HG03565 (cell line): ENCODE data around the gene NAGPA.
"Not testable (repeated sequence)": the region's sequence is repeated elsewhere in the genome, so short reads cannot be mapped to it uniquely, and the experiment has no call there.

ENCODE experiments used
- ATAC-seq: cut with Tn5 transposase; IDR thresholded peaks from one replicate; pipeline ENCODE4 v1.9.1; 2021; ENCODE audit warnings: mild to moderate bottlenecking, moderate library complexity; ENCODE audit not compliant: unreplicated experiment

The NAGPA gene, protein sequence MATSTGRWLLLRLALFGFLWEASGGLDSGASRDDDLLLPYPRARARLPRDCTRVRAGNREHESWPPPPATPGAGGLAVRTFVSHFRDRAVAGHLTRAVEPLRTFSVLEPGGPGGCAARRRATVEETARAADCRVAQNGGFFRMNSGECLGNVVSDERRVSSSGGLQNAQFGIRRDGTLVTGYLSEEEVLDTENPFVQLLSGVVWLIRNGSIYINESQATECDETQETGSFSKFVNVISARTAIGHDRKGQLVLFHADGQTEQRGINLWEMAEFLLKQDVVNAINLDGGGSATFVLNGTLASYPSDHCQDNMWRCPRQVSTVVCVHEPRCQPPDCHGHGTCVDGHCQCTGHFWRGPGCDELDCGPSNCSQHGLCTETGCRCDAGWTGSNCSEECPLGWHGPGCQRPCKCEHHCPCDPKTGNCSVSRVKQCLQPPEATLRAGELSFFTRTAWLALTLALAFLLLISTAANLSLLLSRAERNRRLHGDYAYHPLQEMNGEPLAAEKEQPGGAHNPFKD

DNA sequence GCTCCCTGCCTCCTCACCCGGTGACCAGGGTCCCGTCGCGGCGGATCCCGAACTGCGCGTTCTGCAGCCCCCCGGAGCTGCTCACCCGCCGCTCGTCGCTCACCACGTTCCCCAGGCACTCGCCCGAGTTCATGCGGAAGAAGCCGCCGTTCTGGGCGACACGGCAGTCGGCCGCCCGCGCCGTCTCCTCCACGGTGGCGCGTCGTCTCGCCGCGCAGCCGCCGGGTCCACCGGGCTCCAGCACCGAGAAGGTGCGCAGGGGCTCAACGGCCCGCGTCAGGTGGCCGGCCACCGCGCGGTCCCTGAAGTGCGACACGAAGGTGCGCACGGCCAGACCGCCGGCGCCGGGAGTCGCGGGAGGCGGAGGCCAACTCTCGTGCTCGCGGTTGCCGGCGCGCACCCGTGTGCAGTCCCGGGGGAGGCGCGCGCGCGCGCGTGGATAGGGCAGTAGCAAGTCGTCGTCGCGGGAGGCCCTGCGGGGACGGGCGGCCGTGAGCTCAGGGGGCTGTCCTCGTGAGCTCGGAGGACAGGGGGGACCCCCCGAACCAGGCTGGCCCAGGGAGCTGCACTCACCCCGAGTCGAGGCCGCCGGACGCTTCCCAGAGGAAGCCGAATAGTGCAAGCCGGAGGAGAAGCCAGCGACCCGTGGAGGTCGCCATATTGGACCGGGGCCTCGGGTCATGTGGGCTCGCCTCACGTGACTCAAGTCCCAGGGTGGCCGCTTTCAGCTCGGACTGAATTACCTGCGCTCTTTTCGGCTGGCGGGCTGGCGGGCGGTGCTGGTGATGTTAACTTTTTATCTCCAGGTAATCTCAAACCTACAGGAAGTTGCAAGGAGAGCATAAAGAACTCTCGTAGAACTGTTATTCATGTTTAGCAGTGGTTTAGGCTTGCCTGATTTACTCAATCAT is at the start of gene NAGPA:
NAGPA (minus strand) TSS at position 680 of the 911 bp plus-strand sequence; CDS start at position 659, 21 bp downstream.
- peak; percentile 90 for ATAC-seq

DNA sequence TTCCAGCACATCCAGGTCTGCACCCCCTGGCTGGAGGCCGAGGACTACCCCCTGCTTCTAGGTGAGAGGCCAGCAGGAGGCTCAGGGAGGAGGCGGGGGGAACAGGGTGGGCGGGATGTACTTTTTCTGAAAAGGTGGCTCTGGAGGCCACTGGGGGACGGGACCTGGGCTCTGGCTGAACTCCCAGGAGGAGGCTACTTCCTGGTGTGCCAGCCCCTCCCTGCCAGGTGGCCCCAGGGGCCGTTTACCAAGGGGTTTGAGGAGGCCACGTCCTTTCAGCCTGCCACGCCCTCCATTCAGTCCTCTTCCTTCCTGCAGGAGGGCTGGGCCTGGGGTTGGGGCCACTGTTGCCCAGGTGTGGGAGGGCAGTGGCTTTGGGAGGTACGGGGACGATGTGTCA is 47.3 kb upstream of the NAGPA start:
- ATAC-seq: not testable (repeated sequence)

DNA sequence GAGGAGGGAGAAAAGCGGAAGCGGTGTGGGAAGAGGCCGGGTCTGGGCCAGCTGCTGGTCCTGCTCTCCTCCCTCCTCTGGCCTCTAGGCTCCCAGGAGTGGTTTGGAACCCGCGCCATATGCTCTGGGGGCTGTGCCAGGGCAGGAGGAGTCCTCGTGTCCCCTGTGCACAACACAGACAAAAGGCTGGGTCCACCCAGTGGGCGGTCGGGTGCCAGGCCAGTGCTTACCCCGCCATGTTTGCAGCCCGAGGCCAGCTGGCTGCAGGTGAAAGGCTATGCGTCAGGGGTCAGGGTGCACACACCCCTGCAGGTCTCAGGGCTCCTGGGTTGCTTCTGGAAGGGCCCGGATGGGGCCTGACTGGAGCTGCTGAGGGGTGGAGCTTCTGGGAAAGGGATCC is 46.7 kb upstream of the NAGPA start:
- not testable (repeated sequence) for ATAC-seq

DNA sequence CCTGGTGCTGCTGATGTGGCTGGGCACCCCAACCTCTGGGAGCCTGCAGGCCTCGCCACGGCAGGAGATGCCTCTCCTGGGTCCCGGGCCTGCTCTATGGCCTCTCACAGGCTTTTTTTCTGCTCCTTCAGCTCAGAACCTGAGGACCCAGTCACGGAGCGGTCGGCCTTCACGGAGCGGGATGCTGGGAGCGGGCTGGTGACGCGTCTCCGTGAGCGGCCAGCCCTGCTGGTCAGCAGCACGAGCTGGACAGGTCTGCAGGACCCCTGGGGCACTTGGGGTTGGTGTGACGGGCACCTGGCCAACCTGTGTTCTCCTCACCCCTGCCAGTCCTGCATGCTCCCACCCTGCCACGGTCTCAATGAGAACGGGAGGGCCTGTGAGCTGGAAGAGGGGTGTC is 44.9 kb upstream of the NAGPA start:
- no peak for ATAC-seq

DNA sequence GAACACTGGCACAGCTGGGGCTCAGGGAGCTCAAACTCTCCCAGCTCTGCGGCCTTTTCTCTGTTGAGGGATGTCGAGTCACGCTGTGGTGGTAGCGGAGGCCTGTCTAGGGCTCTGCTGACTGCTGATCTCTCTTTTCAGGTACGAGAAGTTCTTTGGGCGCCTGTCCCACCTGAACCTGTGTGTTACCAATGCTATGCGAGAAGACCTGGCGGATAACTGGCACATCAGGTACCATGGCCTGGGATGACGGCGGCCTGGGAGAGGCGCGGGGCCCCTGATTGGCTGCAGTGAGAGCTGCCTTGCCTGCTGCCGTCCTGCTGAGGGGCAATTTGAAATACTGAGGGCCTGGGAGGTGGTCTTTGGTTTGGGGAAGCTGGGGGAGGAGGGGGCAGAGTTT is 43.6 kb upstream of the NAGPA start:
- ATAC-seq: no peak

- no peak for ATAC-seq
Measured at GRCh38 chr16:5075637-5076036, 41.9 kb upstream of the NAGPA start.

- ATAC-seq: not testable (repeated sequence)
Measured at GRCh38 chr16:5073771-5074170, 40.0 kb upstream of the NAGPA start.

- no peak for ATAC-seq
Measured at GRCh38 chr16:5073279-5073629, 39.5 kb upstream of the NAGPA start.

GRCh38 chr16:5072334-5073278 is 38.9 kb upstream of the NAGPA start:
- no peak for ATAC-seq

- ATAC-seq: peak; percentile 80
Measured at GRCh38 chr16:5071681-5072333, 38.1 kb upstream of the NAGPA start, which contains the start of gene ALG1. Gene ALG1 (plus strand): TSS chr16:5071843. CDS start chr16:5071850, 7 bp downstream.

DNA sequence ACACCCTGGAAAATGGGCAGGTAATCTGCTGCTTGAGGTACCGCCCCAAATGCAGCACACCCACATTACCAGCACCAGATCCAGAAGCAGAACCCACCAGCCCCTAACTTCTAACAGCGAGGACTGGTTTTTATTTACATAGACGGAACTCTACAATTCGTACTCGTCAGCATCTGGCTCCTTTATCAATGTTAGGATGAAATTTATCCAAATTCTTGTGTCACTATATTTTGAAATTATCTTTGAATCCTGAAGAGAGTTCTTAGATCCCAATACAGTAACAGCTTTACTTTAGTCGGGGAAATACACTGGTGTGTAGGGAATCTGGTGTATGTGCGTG is 37.6 kb upstream of the NAGPA start:
- ATAC-seq: no peak

DNA sequence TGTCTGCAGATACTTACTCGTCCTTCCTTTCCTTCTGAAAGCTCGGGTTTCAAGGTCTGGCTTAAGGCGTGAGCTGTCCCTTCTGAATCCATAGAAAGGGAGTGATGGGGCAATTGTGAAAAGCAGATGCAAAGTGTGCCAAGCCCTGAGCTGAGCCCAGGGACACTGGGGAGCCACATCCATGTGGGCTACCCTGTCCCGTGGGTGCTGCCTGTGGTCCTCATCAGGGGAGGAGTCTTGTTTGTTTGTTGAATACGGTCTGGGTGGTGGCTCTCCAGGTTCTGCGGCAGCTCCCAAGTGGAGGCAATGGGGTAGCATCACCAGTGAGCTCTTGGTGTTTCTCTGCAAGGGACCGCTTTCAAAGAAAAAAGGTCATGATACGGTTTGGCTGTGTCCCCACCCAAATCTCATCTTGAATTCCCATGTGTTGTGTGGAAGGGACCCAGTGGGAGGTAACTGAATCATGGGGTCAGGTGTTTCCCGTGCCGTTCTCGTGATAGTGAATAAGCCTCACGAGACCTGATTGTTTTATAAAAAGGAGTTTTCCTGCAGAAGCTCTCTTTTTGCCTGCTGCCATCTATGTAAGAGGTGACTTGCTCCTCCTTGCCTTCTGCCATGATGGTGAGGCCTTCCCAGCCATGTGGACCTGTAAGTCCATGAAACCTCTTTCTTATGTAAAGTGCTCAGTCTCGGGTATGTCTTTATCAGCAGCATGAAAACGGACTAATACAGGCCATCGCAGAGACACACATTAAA is 36.9 kb upstream of the NAGPA start:
- ATAC-seq: no peak

- ATAC-seq: no peak
Measured at GRCh38 chr16:5069854-5070253, 36.1 kb upstream of the NAGPA start.

DNA sequence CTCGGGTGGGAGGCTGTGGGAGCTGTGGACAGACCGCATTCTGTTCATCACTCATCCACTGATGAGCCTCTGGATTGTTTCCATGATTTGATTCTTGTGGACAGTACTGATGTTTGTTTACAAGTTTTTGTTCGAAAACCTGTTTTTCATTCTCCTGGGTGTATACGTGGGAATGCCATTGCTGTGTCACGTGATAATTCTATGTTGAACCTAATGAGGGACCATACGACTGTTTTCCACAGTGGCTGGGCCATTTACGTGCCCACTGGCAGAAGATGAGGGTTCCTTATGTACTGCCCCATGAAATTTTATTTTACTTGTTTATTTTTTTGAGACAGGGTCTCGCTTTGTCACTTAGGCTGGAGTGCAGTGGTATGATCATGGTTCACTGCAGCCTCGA is 35.3 kb upstream of the NAGPA start:
- ATAC-seq: no peak

DNA sequence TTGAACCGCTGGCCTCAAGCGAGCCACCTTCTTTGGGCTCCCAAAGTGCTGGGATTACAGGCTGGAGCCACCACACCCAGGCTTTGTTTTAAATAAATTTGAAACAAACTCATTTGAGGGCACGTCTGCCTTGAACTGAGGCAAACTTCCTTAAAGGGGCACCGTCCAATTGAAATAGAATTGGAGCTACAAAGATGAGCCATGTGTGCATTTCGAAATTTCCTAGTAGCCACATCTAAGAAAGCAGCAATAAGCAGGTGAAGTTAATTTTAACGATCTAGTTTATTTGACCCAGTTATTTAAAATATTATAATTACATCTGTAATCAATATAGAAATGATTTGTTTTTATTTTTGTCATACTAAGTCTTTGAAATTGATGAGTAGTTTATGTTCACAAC is 32.8 kb upstream of the NAGPA start:
- ATAC-seq: no peak

GRCh38 chr16:5065813-5066212 is 32.1 kb upstream of the NAGPA start, which contains the start of gene C16orf89:
Gene C16orf89 (minus strand): TSS chr16:5065956. CDS start chr16:5065908, 48 bp downstream.
- ATAC-seq: no peak

DNA sequence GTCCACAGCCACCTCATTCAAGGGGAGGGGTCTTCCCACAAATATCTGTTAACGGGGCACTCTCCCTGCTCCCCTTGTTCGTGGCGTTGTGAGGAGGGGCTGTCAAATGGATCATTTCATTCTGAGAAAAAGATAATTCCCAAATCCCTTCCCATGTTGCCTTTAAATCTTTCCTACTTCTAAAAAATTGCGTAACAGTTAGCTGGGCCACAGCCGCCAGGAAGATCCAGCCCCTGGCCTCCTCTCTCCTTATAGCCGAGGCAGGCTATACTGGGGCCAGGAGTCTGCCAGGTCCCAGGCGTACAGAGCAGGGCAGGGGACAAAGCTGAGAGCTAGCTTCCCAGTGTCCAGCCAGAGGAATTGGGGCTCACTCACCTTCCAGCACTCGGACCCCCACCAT is 31.6 kb upstream of the NAGPA start:
- no peak for ATAC-seq

DNA sequence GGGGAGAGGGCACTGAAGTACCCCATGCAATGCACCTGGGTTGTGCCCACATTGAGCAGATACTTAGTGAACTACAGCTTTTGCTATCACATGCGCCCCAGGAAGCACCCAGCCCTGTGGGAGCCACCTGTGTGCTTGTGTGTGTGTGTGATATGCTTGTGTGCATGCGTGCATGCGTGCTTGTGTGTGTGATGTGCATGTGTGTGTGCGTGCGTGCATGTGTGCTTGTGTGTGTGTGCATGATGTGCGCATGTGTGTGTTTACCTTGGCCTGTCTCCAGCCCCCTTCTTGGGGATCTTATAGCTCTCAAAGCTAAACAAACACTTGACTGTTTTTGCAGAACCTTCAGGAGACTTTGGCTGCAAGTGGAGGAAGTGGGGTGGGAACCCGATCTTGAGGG is 31.2 kb upstream of the NAGPA start:
- ATAC-seq: no peak
